Measurements from ENCODE around the gene NLRP4. TPM values are rescaled to one million over a fixed set of nuclear protein-coding genes. Genes with fewer than 3 reads are reported as not detected.
"Not testable (repeated sequence)": the region's sequence is repeated elsewhere in the genome, so short reads cannot be mapped to it uniquely, and the experiment has no call there.

NLRP4 gene
- total RNA-seq, 1 donor from 2014 or later, result not detected

- H3K9ac ChIP-seq (ENCODE audit: low read depth in 1 of 3, low read length in 3 of 3), result no peak overlapping the region
- H3K27me3 ChIP-seq (ENCODE audit: control insufficient read depth in 3 of 3, insufficient read depth in 3 of 3, low read length in 3 of 3), result no peaks in the 10 kb centered on the region
- H3K27ac ChIP-seq (ENCODE audit: low read depth, low read length), result no peak overlapping the region
- H3K9me3 ChIP-seq (ENCODE audit: control insufficient read depth in 3 of 3, low read length in 3 of 3), result peaks cover 3 to 5% (median 4%) of the 10 kb centered on the region in 3 donors
- no peaks in the 10 kb centered on the region for H3K4me1 ChIP-seq (ENCODE audit: control insufficient read depth in 3 of 3, insufficient read depth in 3 of 3, low read length in 3 of 3)
- no peaks in the 10 kb centered on the region for H3K36me3 ChIP-seq (ENCODE audit: control insufficient read depth in 3 of 3, insufficient read depth in 3 of 3, low read length in 3 of 3)
- no peak overlapping the region for H3K4me3 ChIP-seq (ENCODE audit: low read length in 3 of 3)
Observed at GRCh38 chr19:55913643-55914268, 77.4 kb downstream of the NLRP4 start.

- H3K36me3 ChIP-seq (ENCODE audit: control insufficient read depth in 3 of 3, insufficient read depth in 3 of 3, low read length in 3 of 3), result no peaks in the 10 kb centered on the region
- no peak overlapping the region for H3K9ac ChIP-seq (ENCODE audit: low read depth in 1 of 3, low read length in 3 of 3)
- H3K27me3 ChIP-seq (ENCODE audit: control insufficient read depth in 3 of 3, insufficient read depth in 3 of 3, low read length in 3 of 3), result no peaks in the 10 kb centered on the region
- no peak overlapping the region for H3K4me3 ChIP-seq (ENCODE audit: low read length in 3 of 3)
- H3K4me1 ChIP-seq (ENCODE audit: control insufficient read depth in 3 of 3, insufficient read depth in 3 of 3, low read length in 3 of 3), result no peaks in the 10 kb centered on the region
- peaks cover 0 to 11% (median 10%) of the 10 kb centered on the region in 3 donors for H3K9me3 ChIP-seq (ENCODE audit: control insufficient read depth in 3 of 3, low read length in 3 of 3)
- no peak overlapping the region for H3K27ac ChIP-seq (ENCODE audit: low read depth, low read length)
Observed at GRCh38 chr19:55923556-55923955, 87.2 kb downstream of the NLRP4 start.

GRCh38 chr19:55927991-55928390 is 91.7 kb downstream of the NLRP4 start:
- Histone ChIP-seq H3K9me3 (ENCODE audit: control insufficient read depth in 3 of 3, low read length in 3 of 3) (peaks cover 0 to 5% (median 5%) of the 10 kb centered on the region in 3 donors), H3K4me3 (ENCODE audit: low read length in 3 of 3) (no peak overlapping the region), H3K9ac (ENCODE audit: low read depth in 1 of 3, low read length in 3 of 3) (no peak overlapping the region), H3K4me1 (ENCODE audit: control insufficient read depth in 3 of 3, insufficient read depth in 3 of 3, low read length in 3 of 3) (no peaks in the 10 kb centered on the region), H3K36me3 (ENCODE audit: control insufficient read depth in 3 of 3, insufficient read depth in 3 of 3, low read length in 3 of 3) (no peaks in the 10 kb centered on the region), H3K27ac (ENCODE audit: low read depth, low read length) (no peak overlapping the region), H3K27me3 (ENCODE audit: control insufficient read depth in 3 of 3, insufficient read depth in 3 of 3, low read length in 3 of 3) (no peaks in the 10 kb centered on the region)

GRCh38 chr19:55929258-55929657 is 92.9 kb downstream of the NLRP4 start:
- not testable (repeated sequence) for H3K36me3 ChIP-seq (ENCODE audit: control insufficient read depth in 3 of 3, insufficient read depth in 3 of 3, low read length in 3 of 3); H3K4me3 ChIP-seq (ENCODE audit: low read length in 3 of 3); H3K9me3 ChIP-seq (ENCODE audit: control insufficient read depth in 3 of 3, low read length in 3 of 3)

GRCh38 chr19:55930996-55931515 is 94.7 kb downstream of the NLRP4 start:
- Histone ChIP-seq H3K4me3 (ENCODE audit: low read length in 3 of 3) (no peak overlapping the region), H3K27me3 (ENCODE audit: control insufficient read depth in 3 of 3, insufficient read depth in 3 of 3, low read length in 3 of 3) (no peaks in the 10 kb centered on the region), H3K27ac (ENCODE audit: low read depth, low read length) (no peak overlapping the region), H3K9me3 (ENCODE audit: control insufficient read depth in 3 of 3, low read length in 3 of 3) (no peaks in the 10 kb centered on the region), H3K4me1 (ENCODE audit: control insufficient read depth in 3 of 3, insufficient read depth in 3 of 3, low read length in 3 of 3) (no peaks in the 10 kb centered on the region), H3K36me3 (ENCODE audit: control insufficient read depth in 3 of 3, insufficient read depth in 3 of 3, low read length in 3 of 3) (no peaks in the 10 kb centered on the region), H3K9ac (ENCODE audit: low read depth in 1 of 3, low read length in 3 of 3) (no peak overlapping the region)

More at GRCh38 chr19:55929258-55929657, 92.9 kb downstream of the NLRP4 start:
- H3K27ac ChIP-seq (ENCODE audit: low read depth, low read length); H3K27me3 ChIP-seq (ENCODE audit: control insufficient read depth in 3 of 3, insufficient read depth in 3 of 3, low read length in 3 of 3); H3K9ac ChIP-seq (ENCODE audit: low read depth in 1 of 3, low read length in 3 of 3); H3K4me1 ChIP-seq (ENCODE audit: control insufficient read depth in 3 of 3, insufficient read depth in 3 of 3, low read length in 3 of 3): not testable (repeated sequence)

Other genes starting within 250 kb of the NLRP4 start
- gene FIZ1, start 237.0 kb upstream of the NLRP4 start, total RNA-seq, result under 0.01 TPM
- 4.7 TPM for gene ZNF524, start 236.3 kb upstream of the NLRP4 start, total RNA-seq
- 1.0 TPM for gene ZNF865, start 230.9 kb upstream of the NLRP4 start, total RNA-seq
- gene ZNF784, start 212.0 kb upstream of the NLRP4 start, total RNA-seq, result 8.9 TPM
- 2.1 TPM for gene ZNF580, start 195.5 kb upstream of the NLRP4 start, total RNA-seq
- 17.2 TPM for gene ZNF581, start 192.9 kb upstream of the NLRP4 start, total RNA-seq
- gene CCDC106, start 188.3 kb upstream of the NLRP4 start, total RNA-seq, result 3.1 TPM
- 52.2 TPM for gene U2AF2, start 181.5 kb upstream of the NLRP4 start, total RNA-seq
- gene EPN1, start 161.3 kb upstream of the NLRP4 start, total RNA-seq, result 5.7 TPM
- gene NLRP9, start 98.1 kb upstream of the NLRP4 start, total RNA-seq, result not detected
- gene RFPL4A, start 77.4 kb upstream of the NLRP4 start, total RNA-seq, result 0.52 TPM
- not detected for gene RFPL4AL1, start 67.4 kb upstream of the NLRP4 start, total RNA-seq
- gene NLRP11, start 4.5 kb upstream of the NLRP4 start, total RNA-seq, result under 0.01 TPM
- not detected for gene NLRP13, start 95.8 kb downstream of the NLRP4 start, total RNA-seq
- not detected for gene NLRP8, start 111.3 kb downstream of the NLRP4 start, total RNA-seq
- not detected for gene NLRP5, start 150.2 kb downstream of the NLRP4 start, total RNA-seq

All from skeletal muscle tissue (tissue), 4 donors.